GM12875 (cell line): Measurements from ENCODE around the gene TMUB1.

Experiments used
- H3K4me3 ChIP-seq: one replicate; pipeline ENCODE4 v1.5.1; 2011; ENCODE audit warnings: low read depth, low read length, control low read depth
- CTCF ChIP-seq: IDR thresholded peaks from 2 replicates; pipeline ENCODE4 v1.5.1; 2011; ENCODE audit warnings: low read depth, mild to moderate bottlenecking, control low read depth, inconsistent platforms, low read length, moderate library complexity, borderline replicate concordance; ENCODE audit not compliant: insufficient read depth

TMUB1 gene

GRCh38 chr7:151073990-151074389 lies 9.3 kb downstream of the TMUB1 start:
- no peak overlapping the region for H3K4me3 ChIP-seq
- no peak for TF ChIP-seq CTCF

GRCh38 chr7:151071032-151071866 lies 12.0 kb downstream of the TMUB1 start:
- no peak for TF ChIP-seq CTCF
- no peak overlapping the region for H3K4me3 ChIP-seq

- H3K4me3 ChIP-seq = no peak overlapping the region
- TF ChIP-seq CTCF = no peak
Observed at GRCh38 chr7:151070574-151070960, 12.7 kb downstream of the TMUB1 start.

GRCh38 chr7:151069841-151070573 lies 13.3 kb downstream of the TMUB1 start:
- no peak overlapping the region for H3K4me3 ChIP-seq
- no peak for TF ChIP-seq CTCF

GRCh38 chr7:151068069-151068773 lies 15.1 kb downstream of the TMUB1 start:
- no peak overlapping the region for H3K4me3 ChIP-seq
- TF ChIP-seq CTCF = no peak

GRCh38 chr7:151066273-151066974 lies 16.9 kb downstream of the TMUB1 start:
- no peak overlapping the region for H3K4me3 ChIP-seq
- no peak for TF ChIP-seq CTCF
